Liver (tissue), 9 donors: ENCODE measurements around the gene NCMAP. TPM values are rescaled to one million over a fixed set of nuclear protein-coding genes. Genes with fewer than 3 reads are reported as not detected.
"Not testable (repeated sequence)": the region's sequence is repeated elsewhere in the genome, so short reads cannot be mapped to it uniquely, and the experiment has no call there.

Experiments
- DNase-seq: peaks from one replicate; pipeline ENCODE4 v3.0.0-alpha.2; 2017; ENCODE audit warnings: low spot score
- H3K27ac ChIP-seq, 2 donors: one replicate each; pipeline ENCODE4 v1.7.0; 2013; ENCODE audit warnings: inconsistent platforms in 2 of 2, low read length in 2 of 2, control low read depth in 1 of 2, low read depth in 1 of 2, mild to moderate bottlenecking in 1 of 2
- H3K27me3 ChIP-seq, 4 donors: one replicate each; pipeline versions ENCODE4 v1.6.1 to v1.7.0; 2013; ENCODE audit warnings: low read length in 3 of 4, inconsistent platforms in 1 of 4, mild to moderate bottlenecking in 1 of 4, moderate library complexity in 1 of 4; ENCODE audit not compliant: control insufficient read depth in 4 of 4, insufficient read depth in 4 of 4
- H3K36me3 ChIP-seq, 4 donors: one replicate each; pipeline versions ENCODE4 v1.6.1 to v1.7.0; 2013; ENCODE audit warnings: low read length in 3 of 4, mild to moderate bottlenecking in 3 of 4, low read depth in 1 of 4, moderate library complexity in 1 of 4; ENCODE audit not compliant: control insufficient read depth in 4 of 4, insufficient read depth in 3 of 4
- H3K4me1 ChIP-seq, 4 donors: one replicate each; pipeline versions ENCODE4 v1.6.1 to v1.7.0; 2013; ENCODE audit warnings: low read length in 3 of 4, mild to moderate bottlenecking in 3 of 4, moderate library complexity in 1 of 4; ENCODE audit not compliant: control insufficient read depth in 4 of 4, insufficient read depth in 4 of 4
- H3K4me3 ChIP-seq, 3 donors: one replicate each; pipeline versions ENCODE4 v1.6.1 to v1.7.0; 2013; ENCODE audit warnings: low read length in 3 of 3, control low read depth in 1 of 3, low read depth in 1 of 3, mild to moderate bottlenecking in 1 of 3
- H3K9ac ChIP-seq, 2 donors: one replicate each; pipeline ENCODE4 v1.7.0; 2013; ENCODE audit warnings: low read length in 2 of 2, mild to moderate bottlenecking in 2 of 2, moderate library complexity in 2 of 2, control low read depth in 1 of 2, low read depth in 1 of 2
- H3K9me3 ChIP-seq, 4 donors: one replicate each; pipeline versions ENCODE4 v1.6.1 to v1.7.0; 2013; ENCODE audit warnings: low read length in 3 of 4; ENCODE audit not compliant: control insufficient read depth in 4 of 4
- EGR1 ChIP-seq, 2 donors: IDR thresholded peaks; 2 replicates each; pipeline ENCODE4 v1.6.1; 2016 to 2018; ENCODE audit warnings: antibody characterized with exemption in 2 of 2, low read depth in 2 of 2
- FOXA1 ChIP-seq: IDR thresholded peaks from 2 replicates; pipeline ENCODE4 v1.6.1; 2016; ENCODE audit warnings: antibody characterized with exemption
- FOXA2 ChIP-seq: IDR thresholded peaks from 2 replicates; pipeline ENCODE4 v1.6.1; 2016; ENCODE audit warnings: antibody characterized with exemption
- GABPA ChIP-seq, 2 donors: IDR thresholded peaks in 1 of 2; conservative IDR thresholded peaks in 1 of 2; 2 replicates each; pipeline ENCODE4 v1.6.1; 2016; ENCODE audit warnings: antibody characterized with exemption in 2 of 2, mild to moderate bottlenecking in 1 of 2, moderate library complexity in 1 of 2
- HNF4A ChIP-seq, 2 donors: conservative IDR thresholded peaks; 2 replicates each; pipeline ENCODE4 v1.6.1; 2016; ENCODE audit warnings: antibody characterized with exemption in 2 of 2, mild to moderate bottlenecking in 2 of 2
- HNF4G ChIP-seq: IDR thresholded peaks from 2 replicates; pipeline ENCODE4 v1.6.1; 2016; ENCODE audit warnings: antibody characterized with exemption
- JUND ChIP-seq, 2 donors: IDR thresholded peaks; 2 replicates each; pipeline ENCODE4 v1.6.1; 2016; ENCODE audit warnings: antibody characterized with exemption in 2 of 2
- NR2F2 ChIP-seq: IDR thresholded peaks from 2 replicates; pipeline ENCODE4 v1.6.1; 2016; ENCODE audit warnings: antibody characterized with exemption
- RAD21 ChIP-seq, 2 donors: IDR thresholded peaks; 2 replicates each; pipeline ENCODE4 v1.6.1; 2016; ENCODE audit warnings: antibody characterized with exemption in 2 of 2, mild to moderate bottlenecking in 2 of 2
- RXRA ChIP-seq, 2 donors: IDR thresholded peaks; 2 replicates each; pipeline ENCODE4 v1.6.1; 2017 to 2018; ENCODE audit warnings: antibody characterized with exemption in 2 of 2, mild to moderate bottlenecking in 1 of 2
- SP1 ChIP-seq: IDR thresholded peaks from 2 replicates; pipeline ENCODE4 v1.6.1; 2018; ENCODE audit warnings: antibody characterized with exemption, mild to moderate bottlenecking
- TAF1 ChIP-seq: conservative IDR thresholded peaks from 2 replicates; pipeline ENCODE4 v1.6.1; 2016; ENCODE audit warnings: antibody characterized with exemption, mild to moderate bottlenecking
- YY1 ChIP-seq: IDR thresholded peaks from 2 replicates; pipeline ENCODE4 v1.6.1; 2016; ENCODE audit warnings: antibody characterized with exemption, mild to moderate bottlenecking
- WGBS: extraction: QIAGEN DNeasy Blood & Tissue Kit; methylation state at CpG from one replicate; pipeline ENCODE4 v1.1.7; 2013; 5-methylcytosine and 5-hydroxymethylcytosine counted together
- polyA plus RNA-seq, 2 donors: library from polyadenylated mRNA; stranded (reverse) in 1 of 2; unstranded in 1 of 2; fragments of 200-250 nt in 1 of 2; fragments of >200 nt in 1 of 2; fragmentation: Nextera tagmentation in 1 of 2; extraction: Ambion mirVana in 1 of 2; gene quantifications; one replicate each; pipeline versions ENCODE4 v1.2.1 to v1.2.3, GENCODE V29; 2013 to 2015
- total RNA-seq, 2 donors: library from RNA; depleted of rRNA; stranded (reverse); fragments of >200 nt; gene quantifications; one replicate each; pipeline ENCODE4 v1.2.3, GENCODE V29; 2014
- TF ChIP-seq, protein P1 (sequence below): IDR thresholded peaks from 2 replicates; pipeline ENCODE4 v1.6.1; 2016; ENCODE audit warnings: antibody characterized with exemption
- TF ChIP-seq, protein P2 (sequence below): IDR thresholded peaks from 2 replicates; pipeline ENCODE4 v1.6.1; 2016; ENCODE audit warnings: antibody characterized with exemption
- TF ChIP-seq, protein P3 (sequence below): fragments of 150-350 bp; IDR thresholded peaks from 2 replicates; pipeline ENCODE4 v1.5.1; 2017; ENCODE audit warnings: improper control_type of control experiment, low read depth, low read length; ENCODE audit not compliant: missing input control
- TF ChIP-seq, protein P4 (sequence below): IDR thresholded peaks from 2 replicates; pipeline ENCODE4 v1.6.1; 2016; ENCODE audit warnings: antibody characterized with exemption, mild to moderate bottlenecking
- TF ChIP-seq, protein P5 (sequence below): IDR thresholded peaks from 2 replicates; pipeline ENCODE4 v1.6.1; 2016; ENCODE audit warnings: antibody characterized with exemption
- donor health status: healthy.
- donor health status: healthy.
- donor health status: healthy.
- donor health status: healthy.
- donor health status: healthy.

The NCMAP gene
- total and polyA plus RNA-seq, 4 donors = 0.31 to 4.8 (median 0.61) TPM

DNA sequence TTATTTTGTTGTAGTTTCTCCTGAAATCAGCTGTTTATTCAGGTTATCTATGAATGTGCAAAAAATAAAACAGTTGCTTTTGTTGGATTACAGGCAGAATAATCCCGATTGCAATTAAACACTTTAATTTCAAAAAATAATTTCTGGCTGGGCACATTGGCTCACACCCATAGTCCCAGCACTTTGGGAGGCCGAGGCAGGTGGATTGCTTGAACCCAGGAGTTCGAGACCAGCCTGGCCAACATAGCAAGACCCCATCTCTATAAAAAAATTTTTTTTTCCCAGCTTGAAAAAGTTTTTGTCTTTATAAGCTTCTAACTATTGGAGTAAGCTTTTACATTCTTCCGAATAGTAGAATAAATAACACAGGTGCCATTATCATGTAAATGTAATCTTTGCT lies 38.0 kb upstream of the NCMAP start:
- Histone ChIP-seq H3K9me3 (no peaks in the 10 kb centered on the region), H3K27ac (no peak overlapping the region), H3K4me1 (no peaks in the 10 kb centered on the region), H3K27me3 (no peaks in the 10 kb centered on the region), H3K36me3 (no peaks in the 10 kb centered on the region), H3K4me3 (no peak overlapping the region), H3K9ac (no peak overlapping the region)
- 97% methylated on average over 4 of the region's 4 CpGs for WGBS
- DNase-seq = no peak
- TF ChIP-seq EGR1 (IDR thresholded peaks at IDR 0.05; ENCODE audit: low read depth in 2 of 2) = no peak
- TF ChIP-seq HNF4A (conservative IDR thresholded peaks at IDR 0.05) = no peak
- no peak for TF ChIP-seq YY1
- TF ChIP-seq TAF1 = no peak
- TF ChIP-seq, protein P1, sequence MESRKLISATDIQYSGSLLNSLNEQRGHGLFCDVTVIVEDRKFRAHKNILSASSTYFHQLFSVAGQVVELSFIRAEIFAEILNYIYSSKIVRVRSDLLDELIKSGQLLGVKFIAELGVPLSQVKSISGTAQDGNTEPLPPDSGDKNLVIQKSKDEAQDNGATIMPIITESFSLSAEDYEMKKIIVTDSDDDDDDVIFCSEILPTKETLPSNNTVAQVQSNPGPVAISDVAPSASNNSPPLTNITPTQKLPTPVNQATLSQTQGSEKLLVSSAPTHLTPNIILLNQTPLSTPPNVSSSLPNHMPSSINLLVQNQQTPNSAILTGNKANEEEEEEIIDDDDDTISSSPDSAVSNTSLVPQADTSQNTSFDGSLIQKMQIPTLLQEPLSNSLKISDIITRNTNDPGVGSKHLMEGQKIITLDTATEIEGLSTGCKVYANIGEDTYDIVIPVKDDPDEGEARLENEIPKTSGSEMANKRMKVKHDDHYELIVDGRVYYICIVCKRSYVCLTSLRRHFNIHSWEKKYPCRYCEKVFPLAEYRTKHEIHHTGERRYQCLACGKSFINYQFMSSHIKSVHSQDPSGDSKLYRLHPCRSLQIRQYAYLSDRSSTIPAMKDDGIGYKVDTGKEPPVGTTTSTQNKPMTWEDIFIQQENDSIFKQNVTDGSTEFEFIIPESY = no peak
- TF ChIP-seq RAD21 (IDR thresholded peaks at IDR 0.05) = no peak
- TF ChIP-seq, protein P2, sequence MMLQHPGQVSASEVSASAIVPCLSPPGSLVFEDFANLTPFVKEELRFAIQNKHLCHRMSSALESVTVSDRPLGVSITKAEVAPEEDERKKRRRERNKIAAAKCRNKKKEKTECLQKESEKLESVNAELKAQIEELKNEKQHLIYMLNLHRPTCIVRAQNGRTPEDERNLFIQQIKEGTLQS = no peak
- TF ChIP-seq JUND (IDR thresholded peaks at IDR 0.05) = no peak
- no peak for TF ChIP-seq RXRA (IDR thresholded peaks at IDR 0.05)
- TF ChIP-seq FOXA2 = no peak
- TF ChIP-seq, protein P3, sequence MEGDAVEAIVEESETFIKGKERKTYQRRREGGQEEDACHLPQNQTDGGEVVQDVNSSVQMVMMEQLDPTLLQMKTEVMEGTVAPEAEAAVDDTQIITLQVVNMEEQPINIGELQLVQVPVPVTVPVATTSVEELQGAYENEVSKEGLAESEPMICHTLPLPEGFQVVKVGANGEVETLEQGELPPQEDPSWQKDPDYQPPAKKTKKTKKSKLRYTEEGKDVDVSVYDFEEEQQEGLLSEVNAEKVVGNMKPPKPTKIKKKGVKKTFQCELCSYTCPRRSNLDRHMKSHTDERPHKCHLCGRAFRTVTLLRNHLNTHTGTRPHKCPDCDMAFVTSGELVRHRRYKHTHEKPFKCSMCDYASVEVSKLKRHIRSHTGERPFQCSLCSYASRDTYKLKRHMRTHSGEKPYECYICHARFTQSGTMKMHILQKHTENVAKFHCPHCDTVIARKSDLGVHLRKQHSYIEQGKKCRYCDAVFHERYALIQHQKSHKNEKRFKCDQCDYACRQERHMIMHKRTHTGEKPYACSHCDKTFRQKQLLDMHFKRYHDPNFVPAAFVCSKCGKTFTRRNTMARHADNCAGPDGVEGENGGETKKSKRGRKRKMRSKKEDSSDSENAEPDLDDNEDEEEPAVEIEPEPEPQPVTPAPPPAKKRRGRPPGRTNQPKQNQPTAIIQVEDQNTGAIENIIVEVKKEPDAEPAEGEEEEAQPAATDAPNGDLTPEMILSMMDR = no peak
- TF ChIP-seq, protein P4, sequence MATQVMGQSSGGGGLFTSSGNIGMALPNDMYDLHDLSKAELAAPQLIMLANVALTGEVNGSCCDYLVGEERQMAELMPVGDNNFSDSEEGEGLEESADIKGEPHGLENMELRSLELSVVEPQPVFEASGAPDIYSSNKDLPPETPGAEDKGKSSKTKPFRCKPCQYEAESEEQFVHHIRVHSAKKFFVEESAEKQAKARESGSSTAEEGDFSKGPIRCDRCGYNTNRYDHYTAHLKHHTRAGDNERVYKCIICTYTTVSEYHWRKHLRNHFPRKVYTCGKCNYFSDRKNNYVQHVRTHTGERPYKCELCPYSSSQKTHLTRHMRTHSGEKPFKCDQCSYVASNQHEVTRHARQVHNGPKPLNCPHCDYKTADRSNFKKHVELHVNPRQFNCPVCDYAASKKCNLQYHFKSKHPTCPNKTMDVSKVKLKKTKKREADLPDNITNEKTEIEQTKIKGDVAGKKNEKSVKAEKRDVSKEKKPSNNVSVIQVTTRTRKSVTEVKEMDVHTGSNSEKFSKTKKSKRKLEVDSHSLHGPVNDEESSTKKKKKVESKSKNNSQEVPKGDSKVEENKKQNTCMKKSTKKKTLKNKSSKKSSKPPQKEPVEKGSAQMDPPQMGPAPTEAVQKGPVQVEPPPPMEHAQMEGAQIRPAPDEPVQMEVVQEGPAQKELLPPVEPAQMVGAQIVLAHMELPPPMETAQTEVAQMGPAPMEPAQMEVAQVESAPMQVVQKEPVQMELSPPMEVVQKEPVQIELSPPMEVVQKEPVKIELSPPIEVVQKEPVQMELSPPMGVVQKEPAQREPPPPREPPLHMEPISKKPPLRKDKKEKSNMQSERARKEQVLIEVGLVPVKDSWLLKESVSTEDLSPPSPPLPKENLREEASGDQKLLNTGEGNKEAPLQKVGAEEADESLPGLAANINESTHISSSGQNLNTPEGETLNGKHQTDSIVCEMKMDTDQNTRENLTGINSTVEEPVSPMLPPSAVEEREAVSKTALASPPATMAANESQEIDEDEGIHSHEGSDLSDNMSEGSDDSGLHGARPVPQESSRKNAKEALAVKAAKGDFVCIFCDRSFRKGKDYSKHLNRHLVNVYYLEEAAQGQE = no peak
- TF ChIP-seq SP1 = no peak
- TF ChIP-seq HNF4G = no peak
- TF ChIP-seq, protein P5, sequence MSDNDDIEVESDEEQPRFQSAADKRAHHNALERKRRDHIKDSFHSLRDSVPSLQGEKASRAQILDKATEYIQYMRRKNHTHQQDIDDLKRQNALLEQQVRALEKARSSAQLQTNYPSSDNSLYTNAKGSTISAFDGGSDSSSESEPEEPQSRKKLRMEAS = no peak
- TF ChIP-seq NR2F2 = no peak
- no peak for TF ChIP-seq FOXA1
- TF ChIP-seq GABPA (IDR thresholded peaks at IDR 0.05 in 1 of 2, conservative IDR thresholded peaks at IDR 0.05 in 1 of 2) = no peak

DNA sequence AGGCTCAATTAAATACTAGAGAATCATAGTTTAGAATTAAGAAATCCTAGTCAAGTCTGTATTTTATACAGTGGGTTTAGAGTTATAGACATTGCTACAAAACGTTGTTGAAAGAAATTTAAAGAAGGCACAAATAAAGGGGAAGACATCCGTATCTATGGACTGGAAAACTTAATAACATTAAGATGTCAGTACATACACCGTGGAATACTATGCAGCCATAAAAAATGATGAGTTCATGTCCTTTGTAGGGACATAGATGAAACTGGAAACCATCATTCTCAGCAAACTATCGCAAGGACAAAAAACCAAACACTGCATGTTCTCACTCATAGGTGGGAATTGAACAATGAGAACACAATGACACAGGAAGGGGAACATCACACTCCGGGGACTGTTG lies 35.6 kb upstream of the NCMAP start:
- H3K4me1 ChIP-seq, H3K9ac ChIP-seq, H3K4me3 ChIP-seq, H3K27ac ChIP-seq, H3K27me3 ChIP-seq, DNase-seq, H3K9me3 ChIP-seq, H3K36me3 ChIP-seq: not testable (repeated sequence)
- WGBS = 95% methylated on average over 5 of the region's 5 CpGs
